Measurements from ENCODE around the gene CMC2.

DNA sequence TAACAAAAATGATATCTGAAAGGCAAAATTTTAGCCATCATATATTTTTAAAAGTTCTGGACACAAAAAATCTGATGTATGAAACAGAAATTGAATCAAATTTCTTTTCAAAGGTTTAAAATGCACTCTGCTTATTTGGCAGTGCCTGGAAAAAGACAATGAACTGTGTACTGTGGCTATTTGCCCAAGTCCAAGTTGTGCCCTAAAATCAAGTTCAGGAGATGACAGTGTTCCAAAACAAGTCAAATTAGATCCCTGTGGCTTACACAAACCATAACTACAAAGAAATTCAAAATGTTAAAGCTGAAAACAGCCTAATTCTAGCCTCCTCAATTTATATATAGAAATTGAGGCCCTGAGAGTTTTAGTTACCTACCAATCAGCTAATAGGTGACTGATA, 25.6 kb downstream of the CMC2 start:
- TF ChIP-seq POLR2A (IDR thresholded peaks at IDR 0.05; ENCODE audit: low read depth, low read length) (no peak), TAF1 (IDR thresholded peaks at IDR 0.05; ENCODE audit: borderline replicate concordance, low read depth, low read length) (no peak), POLR2AphosphoS5 (IDR thresholded peaks at IDR 0.05; ENCODE audit: low read depth, low read length) (no peak)
